Breast epithelium (tissue), 3 donors: ENCODE measurements around the gene APOO.

Experiments
- POLR2A ChIP-seq: fragments of 450-650 bp; IDR thresholded peaks from one replicate; pipeline ENCODE4 v1.6.1; 2016; ENCODE audit warnings: antibody characterized with exemption, mild to moderate bottlenecking, moderate library complexity
- TF ChIP-seq, protein P1 (sequence below), 3 donors: fragments of 450-650 bp; IDR thresholded peaks; one replicate each; pipeline ENCODE4 v1.5.1; 2016 to 2017; ENCODE audit warnings: antibody characterized with exemption in 3 of 3, mild to moderate bottlenecking in 3 of 3, moderate library complexity in 3 of 3

DNA sequence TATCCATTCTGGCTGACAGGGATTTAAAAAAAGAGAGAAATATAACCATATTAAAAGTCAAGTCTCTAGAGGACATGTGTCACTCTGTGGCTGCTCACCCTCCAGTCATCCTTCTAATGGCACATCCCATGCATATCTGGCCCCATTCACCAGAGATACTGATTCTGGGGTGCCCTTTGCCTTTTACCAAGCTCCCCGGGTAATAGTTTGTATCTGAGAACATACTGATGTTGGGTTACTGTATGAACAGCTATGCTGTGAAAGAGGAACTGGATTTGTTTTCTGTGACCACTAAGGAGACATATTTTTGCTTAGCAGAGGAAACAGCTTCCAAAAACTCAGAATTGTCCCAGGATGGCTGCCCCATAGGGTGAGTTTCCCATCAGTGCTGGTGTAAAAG, 68.8 kb downstream of the APOO start:
- TF ChIP-seq, protein P1, sequence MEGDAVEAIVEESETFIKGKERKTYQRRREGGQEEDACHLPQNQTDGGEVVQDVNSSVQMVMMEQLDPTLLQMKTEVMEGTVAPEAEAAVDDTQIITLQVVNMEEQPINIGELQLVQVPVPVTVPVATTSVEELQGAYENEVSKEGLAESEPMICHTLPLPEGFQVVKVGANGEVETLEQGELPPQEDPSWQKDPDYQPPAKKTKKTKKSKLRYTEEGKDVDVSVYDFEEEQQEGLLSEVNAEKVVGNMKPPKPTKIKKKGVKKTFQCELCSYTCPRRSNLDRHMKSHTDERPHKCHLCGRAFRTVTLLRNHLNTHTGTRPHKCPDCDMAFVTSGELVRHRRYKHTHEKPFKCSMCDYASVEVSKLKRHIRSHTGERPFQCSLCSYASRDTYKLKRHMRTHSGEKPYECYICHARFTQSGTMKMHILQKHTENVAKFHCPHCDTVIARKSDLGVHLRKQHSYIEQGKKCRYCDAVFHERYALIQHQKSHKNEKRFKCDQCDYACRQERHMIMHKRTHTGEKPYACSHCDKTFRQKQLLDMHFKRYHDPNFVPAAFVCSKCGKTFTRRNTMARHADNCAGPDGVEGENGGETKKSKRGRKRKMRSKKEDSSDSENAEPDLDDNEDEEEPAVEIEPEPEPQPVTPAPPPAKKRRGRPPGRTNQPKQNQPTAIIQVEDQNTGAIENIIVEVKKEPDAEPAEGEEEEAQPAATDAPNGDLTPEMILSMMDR (IDR thresholded peaks at IDR 0.05), result no peak
- TF ChIP-seq POLR2A, result no peak
